SH-SY5Y (cell line): ENCODE results near the gene HNRNPM.

ENCODE experiments used
- GATA2 ChIP-seq: IDR thresholded peaks from 2 replicates; pipeline ENCODE4 v1.6.1; 2011; ENCODE audit warnings: mild to moderate bottlenecking, low read depth, low read length
- GATA3 ChIP-seq: IDR thresholded peaks from 2 replicates; pipeline ENCODE4 v1.6.1; 2011; ENCODE audit warnings: low read depth, mild to moderate bottlenecking, low read length, moderate library complexity

DNA sequence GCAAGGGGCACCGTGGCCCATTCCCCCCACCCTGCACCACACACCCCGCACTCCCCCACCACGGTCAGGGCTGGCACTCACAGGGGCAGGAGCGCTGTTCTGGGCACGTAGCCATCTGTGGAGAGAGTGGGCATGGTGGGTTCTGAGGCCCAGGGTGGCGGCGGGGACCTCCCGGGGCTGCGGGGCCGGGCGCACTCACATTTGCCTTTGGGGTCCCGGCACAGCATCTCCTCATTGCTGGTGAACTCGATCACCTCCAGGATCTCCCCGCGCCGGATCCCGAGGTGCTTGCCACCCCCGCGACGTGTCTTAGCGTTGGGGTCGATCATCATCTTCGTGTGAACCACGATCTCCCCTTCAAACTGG lies 45.6 kb downstream of the HNRNPM start:
- TF ChIP-seq GATA2 (no peak), GATA3 (no peak)
